CD14-positive monocyte (primary cell): Measurements from ENCODE around the gene MYO3B. TPM values are rescaled to one million over a fixed set of nuclear protein-coding genes. Genes with fewer than 3 reads are reported as not detected.

ENCODE experiments used
- DNase-seq, 3 donors: peaks; one replicate each; pipeline ENCODE4 v3.0.0-alpha.2; 2011 to 2022
- H2AFZ ChIP-seq: 2 replicates; pipeline ENCODE4 v1.6.0; 2012; ENCODE audit warnings: mild to moderate bottlenecking, low read depth, low read length, inconsistent platforms; ENCODE audit not compliant: insufficient read depth, poor library complexity, severe bottlenecking
- H3K27ac ChIP-seq, 2 donors: 1 replicate in 1 of 2; 2 replicates in 1 of 2; pipeline ENCODE4 v1.5.1; 2012 to 2013; ENCODE audit warnings: low read length in 2 of 2, control low read depth in 1 of 2, inconsistent platforms in 1 of 2, low read depth in 1 of 2, mild to moderate bottlenecking in 1 of 2
- H3K27me3 ChIP-seq, 2 donors: one replicate each; pipeline versions ENCODE4 v1.6.0 to v1.6.1; 2011 to 2013; ENCODE audit warnings: low read length in 2 of 2; ENCODE audit not compliant: control insufficient read depth in 2 of 2, insufficient read depth in 2 of 2
- H3K36me3 ChIP-seq, 2 donors: replicated peaks in 1 of 2; 1 replicate in 1 of 2; 2 replicates in 1 of 2; pipeline versions ENCODE4 v1.5.1 to v1.6.1; 2012 to 2013; ENCODE audit warnings: low read length in 2 of 2, control low read depth in 1 of 2, inconsistent platforms in 1 of 2, mild to moderate bottlenecking in 1 of 2; ENCODE audit not compliant: insufficient read depth in 2 of 2, control insufficient read depth in 1 of 2
- H3K4me1 ChIP-seq, 2 donors: 1 replicate in 1 of 2; 2 replicates in 1 of 2; pipeline versions ENCODE4 v1.5.1 to v1.6.1; 2012 to 2013; ENCODE audit warnings: low read length in 2 of 2, control low read depth in 1 of 2, inconsistent platforms in 1 of 2, mild to moderate bottlenecking in 1 of 2, moderate library complexity in 1 of 2; ENCODE audit not compliant: insufficient read depth in 2 of 2, control insufficient read depth in 1 of 2
- H3K4me2 ChIP-seq: replicated peaks from 2 replicates; pipeline ENCODE3; 2012; ENCODE audit warnings: low read length, moderate library complexity, mild to moderate bottlenecking; ENCODE audit not compliant: poor library complexity, severe bottlenecking; ENCODE audit errors: extremely low read depth
- H3K4me3 ChIP-seq, 3 experiments: fragments of 200-600 bp in 1 of 3; sonication (generic) in 1 of 3; replicated peaks in 1 of 3; 1 replicate in 2 of 3; 2 replicates in 1 of 3; pipeline ENCODE4 v1.5.1; 2011 to 2013; ENCODE audit warnings: low read length in 3 of 3, mild to moderate bottlenecking in 3 of 3, control low read depth in 2 of 3, low read depth in 2 of 3, inconsistent platforms in 1 of 3, moderate library complexity in 1 of 3
- H3K79me2 ChIP-seq: 2 replicates; pipeline ENCODE4 v1.6.0; 2012; ENCODE audit warnings: mild to moderate bottlenecking, control low read depth, inconsistent platforms, low read length, moderate library complexity; ENCODE audit not compliant: insufficient read depth
- H3K9ac ChIP-seq: 2 replicates; pipeline ENCODE4 v1.6.0; 2017; ENCODE audit warnings: low read length, mild to moderate bottlenecking; ENCODE audit not compliant: insufficient read depth, poor library complexity, severe bottlenecking
- H3K9me3 ChIP-seq, 2 donors: replicated peaks in 1 of 2; 1 replicate in 1 of 2; 2 replicates in 1 of 2; pipeline versions ENCODE4 v1.5.1 to v1.6.1; 2012 to 2013; ENCODE audit warnings: low read length in 2 of 2, control low read depth in 1 of 2; ENCODE audit not compliant: control insufficient read depth in 1 of 2, insufficient read depth in 1 of 2
- H4K20me1 ChIP-seq: 2 replicates; pipeline ENCODE4 v1.6.0; 2012; ENCODE audit warnings: mild to moderate bottlenecking, low read length, control low read depth, moderate library complexity; ENCODE audit not compliant: insufficient read depth
- H3K27ac Mint-ChIP-seq, 7 donors: one replicate each; pipeline ENCODE4 v1.8.0; 2020; ENCODE audit warnings: mild to moderate bottlenecking in 7 of 7, mixed read lengths in 7 of 7, moderate library complexity in 6 of 7, inconsistent platforms in 2 of 7
- H3K27me3 Mint-ChIP-seq, 3 donors: one replicate each; pipeline ENCODE4 v1.8.0; 2021 to 2022; ENCODE audit warnings: low read depth in 3 of 3, mild to moderate bottlenecking in 3 of 3, mixed read lengths in 3 of 3, moderate library complexity in 3 of 3, inconsistent platforms in 1 of 3
- H3K36me3 Mint-ChIP-seq, 2 donors: one replicate each; pipeline ENCODE4 v1.8.0; 2020; ENCODE audit warnings: mixed read lengths in 2 of 2, inconsistent platforms in 1 of 2, mild to moderate bottlenecking in 1 of 2
- H3K4me1 Mint-ChIP-seq: one replicate; pipeline ENCODE4 v1.8.0; 2020; ENCODE audit warnings: mild to moderate bottlenecking, mixed read lengths
- H3K4me3 Mint-ChIP-seq, 2 donors: one replicate each; pipeline ENCODE4 v1.8.0; 2020; ENCODE audit warnings: mild to moderate bottlenecking in 2 of 2, mixed read lengths in 2 of 2, moderate library complexity in 1 of 2
- H3K9me3 Mint-ChIP-seq, 7 donors: one replicate each; pipeline ENCODE4 v1.8.0; 2020 to 2022; ENCODE audit warnings: mixed read lengths in 7 of 7, mild to moderate bottlenecking in 6 of 7, moderate library complexity in 6 of 7, inconsistent platforms in 2 of 7
- CTCF ChIP-seq: fragments of 200-600 bp; IDR thresholded peaks from one replicate; pipeline ENCODE4 v1.8.0; 2022; ENCODE audit warnings: antibody characterized with exemption, mild to moderate bottlenecking
- WGBS: methylation state at CpG from one replicate; pipeline ENCODE4 v1.1.5; 2013; ENCODE audit warnings: missing lambda C conversion rate; ENCODE audit not compliant: insufficient coverage; 5-methylcytosine and 5-hydroxymethylcytosine counted together
- intact Hi-C, 2 donors: fragments of 100-400 bp; cut with micrococcal nuclease; formaldehyde crosslinking; loops; one replicate each; pipeline versions ENCODE4 v1.15.0 to v1.15.1; 2023
- polyA plus RNA-seq, 3 donors: library from polyadenylated mRNA; depleted of rRNA in 1 of 3; unstranded in 2 of 3; stranded (reverse) in 1 of 3; fragments of 300-500 nt in 2 of 3; fragments of >200 nt in 1 of 3; fragmentation: Illumina TruSeq in 2 of 3; gene quantifications; 1 replicate in 2 of 3; 2 replicates in 1 of 3; pipeline ENCODE4 v1.2.3, GENCODE V29; 2012 to 2021

MYO3B gene
- polyA plus RNA-seq, 3 donors = not detected

- DNase-seq = no peak
- peaks cover 0 to 2% of the 10 kb centered on the region in 2 donors for H3K27me3 ChIP-seq
- no peaks in the 10 kb centered on the region for H3K4me1 ChIP-seq
- Mint-ChIP-seq H3K27me3 (peaks cover 4 to 10% (median 9%) of the 10 kb centered on the region in 3 donors), H3K4me3 (no peak overlapping the region), H3K36me3 (no peaks in the 10 kb centered on the region), H3K9me3 (peaks cover 0 to 2% (median 0%) of the 10 kb centered on the region in 7 donors), H3K27ac (no peak overlapping the region), H3K4me1 (no peaks in the 10 kb centered on the region)
- TF ChIP-seq CTCF = no peak
- H3K36me3 ChIP-seq = no peaks in the 10 kb centered on the region
- intact Hi-C loops = no loop called here
- H3K4me2 ChIP-seq = no peak overlapping the region
- WGBS = no CpG with 5 or more reads among the region's 1 CpG
- H3K4me3 ChIP-seq = no peak overlapping the region
- no peaks in the 10 kb centered on the region for H4K20me1 ChIP-seq
- no peaks in the 10 kb centered on the region for H3K9me3 ChIP-seq
- no peak overlapping the region for H2AFZ ChIP-seq
- no peaks in the 10 kb centered on the region for H3K79me2 ChIP-seq
- H3K27ac ChIP-seq = no peak overlapping the region
- H3K9ac ChIP-seq = no peak overlapping the region
Observed at GRCh38 chr2:170573671-170574070, 395.7 kb downstream of the MYO3B start.

GRCh38 chr2:170576296-170576695, 398.3 kb downstream of the MYO3B start:
- no peak overlapping the region for H3K4me3 Mint-ChIP-seq
- no peaks in the 10 kb centered on the region for H3K9me3 ChIP-seq

More at GRCh38 chr2:170576296-170576695, 398.3 kb downstream of the MYO3B start:
- H3K27me3 ChIP-seq = peaks cover 0 to 2% of the 10 kb centered on the region in 2 donors
- peaks cover 0 to 2% (median 0%) of the 10 kb centered on the region in 7 donors for H3K9me3 Mint-ChIP-seq
- H2AFZ ChIP-seq = no peak overlapping the region
- no peak for DNase-seq
- intact Hi-C loops = no loop called here
- peaks cover 2 to 8% (median 8%) of the 10 kb centered on the region in 3 donors for H3K27me3 Mint-ChIP-seq
- H3K9ac ChIP-seq = no peak overlapping the region
- H3K4me1 ChIP-seq = no peaks in the 10 kb centered on the region
- H3K36me3 Mint-ChIP-seq = no peaks in the 10 kb centered on the region
- no peak overlapping the region for H3K4me3 ChIP-seq
- TF ChIP-seq CTCF = no peak
- H4K20me1 ChIP-seq = no peaks in the 10 kb centered on the region
- no peak overlapping the region for H3K4me2 ChIP-seq
- H3K4me1 Mint-ChIP-seq = no peaks in the 10 kb centered on the region
- H3K36me3 ChIP-seq = no peaks in the 10 kb centered on the region
- H3K27ac Mint-ChIP-seq = no peak overlapping the region
- no peak overlapping the region for H3K27ac ChIP-seq
- H3K79me2 ChIP-seq = no peaks in the 10 kb centered on the region
- WGBS = 93% methylated on average over 3 of the region's 7 CpGs
